Brain microvascular endothelial cell (primary cell): ENCODE data around the gene C11orf86.
A peak's percentile ranks its signal among the peaks of the same experiment; 100 is the strongest.

ENCODE experiments used
- DNase-seq: peaks from one replicate; pipeline ENCODE4 v3.0.0-alpha.2; 2020
- H3K27ac ChIP-seq: fragments of 250-450 bp; sonication (Bioruptor Pico); 2 replicates; pipeline ENCODE4 v1.5.1; 2020; ENCODE audit warnings: mild to moderate bottlenecking, moderate library complexity
- H3K27me3 ChIP-seq: fragments of 250-450 bp; sonication (Bioruptor Pico); replicated peaks from 2 replicates; pipeline ENCODE4 v1.5.1; 2020; ENCODE audit warnings: mild to moderate bottlenecking
- H3K36me3 ChIP-seq: fragments of 250-450 bp; sonication (Bioruptor Pico); replicated peaks from 2 replicates; pipeline ENCODE4 v1.5.1; 2020; ENCODE audit warnings: mild to moderate bottlenecking
- H3K4me3 ChIP-seq: 2 replicates; pipeline ENCODE4 v1.5.1; 2011; ENCODE audit warnings: low read depth, mild to moderate bottlenecking, control low read depth, low read length, moderate library complexity
- CTCF ChIP-seq: IDR thresholded peaks from 2 replicates; pipeline ENCODE4 v1.5.1; 2011; ENCODE audit warnings: low read depth, mild to moderate bottlenecking, moderate library complexity, low read length, control low read depth, inconsistent platforms; ENCODE audit errors: missing control alignments
- in situ Hi-C: cut with HindIII; loops from 2 replicates; pipeline ENCODE4 v1.10.0; 2017; ENCODE audit warnings: low sequenced_read_pairs, low pct_ligation_motif_present

Gene C11orf86

GRCh38 chr11:66976028-66976467 lies 944 bp downstream of the C11orf86 start:
- no peaks in the 10 kb centered on the region for H3K36me3 ChIP-seq
- H3K27me3 ChIP-seq = no peaks in the 10 kb centered on the region
- DNase-seq = no peak
- TF ChIP-seq CTCF = peak; percentile 91
- in situ Hi-C loops = no loop called here
- no peak overlapping the region for H3K27ac ChIP-seq
- no peak overlapping the region for H3K4me3 ChIP-seq

- DNase-seq = no peak
- H3K36me3 ChIP-seq = no peaks in the 10 kb centered on the region
- TF ChIP-seq CTCF = no peak
- in situ Hi-C loops = no loop called here
- no peaks in the 10 kb centered on the region for H3K27me3 ChIP-seq
- no peak overlapping the region for H3K4me3 ChIP-seq
- no peak overlapping the region for H3K27ac ChIP-seq
Observed at GRCh38 chr11:66976925-66977324, 1.8 kb downstream of the C11orf86 start.

GRCh38 chr11:66978229-66978628 lies 3.1 kb downstream of the C11orf86 start:
- in situ Hi-C loops = no loop called here
- no peak overlapping the region for H3K27ac ChIP-seq
- H3K4me3 ChIP-seq = no peak overlapping the region
- H3K27me3 ChIP-seq = no peaks in the 10 kb centered on the region
- no peak for DNase-seq
- H3K36me3 ChIP-seq = no peaks in the 10 kb centered on the region
- no peak for TF ChIP-seq CTCF

GRCh38 chr11:66978717-66979116 lies 3.6 kb downstream of the C11orf86 start:
- Histone ChIP-seq H3K36me3 (no peaks in the 10 kb centered on the region), H3K27ac (no peak overlapping the region), H3K4me3 (no peak overlapping the region), H3K27me3 (no peaks in the 10 kb centered on the region)
- in situ Hi-C loops = no loop called here
- DNase-seq = no peak
- TF ChIP-seq CTCF = no peak

GRCh38 chr11:66979336-66979980 lies 4.4 kb downstream of the C11orf86 start:
- Histone ChIP-seq H3K27me3 (no peaks in the 10 kb centered on the region), H3K27ac (no peak overlapping the region), H3K36me3 (no peaks in the 10 kb centered on the region), H3K4me3 (no peak overlapping the region)
- no peak for DNase-seq
- in situ Hi-C loops = no loop called here
- TF ChIP-seq CTCF = no peak
